Esophagus (tissue), 2 donors: ENCODE measurements around the gene AKAP14. TPM values are rescaled to one million over a fixed set of nuclear protein-coding genes. Genes with fewer than 3 reads are reported as not detected.
"Not testable (repeated sequence)": the region's sequence is repeated elsewhere in the genome, so short reads cannot be mapped to it uniquely, and the experiment has no call there.

Experiments
- H3K27ac ChIP-seq, 2 donors: one replicate each; pipeline ENCODE4 v1.5.1; 2013; ENCODE audit warnings: low read depth in 2 of 2, mild to moderate bottlenecking in 2 of 2, inconsistent platforms in 1 of 2, low read length in 1 of 2, moderate library complexity in 1 of 2
- H3K27me3 ChIP-seq, 2 donors: one replicate each; pipeline ENCODE4 v1.6.1; 2013; ENCODE audit warnings: low read length in 2 of 2, control low read depth in 1 of 2, mild to moderate bottlenecking in 1 of 2; ENCODE audit not compliant: insufficient read depth in 2 of 2, control insufficient read depth in 1 of 2
- H3K36me3 ChIP-seq, 2 donors: one replicate each; pipeline ENCODE4 v1.6.1; 2013; ENCODE audit warnings: low read length in 1 of 2; ENCODE audit not compliant: control insufficient read depth in 2 of 2, insufficient read depth in 2 of 2
- H3K4me1 ChIP-seq, 2 donors: one replicate each; pipeline ENCODE4 v1.6.1; 2013; ENCODE audit warnings: low read length in 1 of 2; ENCODE audit not compliant: control insufficient read depth in 2 of 2, insufficient read depth in 2 of 2
- H3K4me3 ChIP-seq, 2 donors: one replicate each; pipeline ENCODE4 v1.5.1; 2013; ENCODE audit warnings: low read length in 2 of 2, mild to moderate bottlenecking in 2 of 2, low read depth in 1 of 2, moderate library complexity in 1 of 2
- H3K9me3 ChIP-seq, 2 donors: one replicate each; pipeline ENCODE4 v1.6.1; 2013; ENCODE audit warnings: mild to moderate bottlenecking in 2 of 2, low read depth in 1 of 2, low read length in 1 of 2, moderate library complexity in 1 of 2; ENCODE audit not compliant: control insufficient read depth in 2 of 2, insufficient read depth in 1 of 2
- whole genome bisulfite sequencing, 2 donors: extraction: QIAGEN DNeasy Blood & Tissue Kit; methylation state at CpG; one replicate each; pipeline ENCODE4 v1.1.7; 2013; 5-methylcytosine and 5-hydroxymethylcytosine counted together
- polyA plus RNA-seq, 2 donors: library from polyadenylated mRNA; stranded (reverse); fragments of 200-250 nt; gene quantifications; one replicate each; pipeline ENCODE4 v1.2.3, GENCODE V29; 2013
- donor health status: healthy with polysubstance abuse.
- donor health status: Bipolar disorder and iron deficiency.

Gene AKAP14
- polyA plus RNA-seq, 2 donors, result not detected

- H3K36me3 ChIP-seq, result no peaks in the 10 kb centered on the region
- no peaks in the 10 kb centered on the region for H3K4me1 ChIP-seq
- 63 to 66% methylated on average over 11 of the region's 11 CpGs for WGBS, 2 donors
Observed at GRCh38 chrX:119880552-119881437, 14.9 kb upstream of the AKAP14 start.

GRCh38 chrX:119885554-119886428, 9.9 kb upstream of the AKAP14 start:
- H3K36me3 ChIP-seq, result no peaks in the 10 kb centered on the region
- no peak overlapping the region for H3K27ac ChIP-seq
- H3K27me3 ChIP-seq, result no peaks in the 10 kb centered on the region
- 68 to 77% methylated on average over 11 of the region's 11 CpGs for WGBS, 2 donors
- H3K9me3 ChIP-seq, result no peaks in the 10 kb centered on the region
- no peak overlapping the region for H3K4me3 ChIP-seq
- H3K4me1 ChIP-seq, result no peaks in the 10 kb centered on the region

More at GRCh38 chrX:119880552-119881437, 14.9 kb upstream of the AKAP14 start:
- no peak overlapping the region for H3K27ac ChIP-seq
- no peak overlapping the region for H3K4me3 ChIP-seq
- H3K9me3 ChIP-seq, result no peaks in the 10 kb centered on the region
- H3K27me3 ChIP-seq, result no peaks in the 10 kb centered on the region

- Histone ChIP-seq H3K9me3 (no peaks in the 10 kb centered on the region), H3K27me3 (no peaks in the 10 kb centered on the region), H3K27ac (no peak overlapping the region), H3K4me1 (no peaks in the 10 kb centered on the region), H3K36me3 (no peaks in the 10 kb centered on the region), H3K4me3 (peak overlapping the region; percentile 27 to 32)
- 9 to 44% methylated on average over 40 of the region's 40 CpGs for WGBS, 2 donors
Observed at GRCh38 chrX:119887721-119888425, 7.8 kb upstream of the AKAP14 start.

- not testable (repeated sequence) for H3K27ac ChIP-seq, H3K36me3 ChIP-seq, H3K27me3 ChIP-seq, H3K4me3 ChIP-seq, H3K9me3 ChIP-seq, H3K4me1 ChIP-seq
- WGBS, 2 donors, result 82 to 88% methylated on average over 23 to 36 of the region's 36 CpGs
Observed at GRCh38 chrX:119890626-119891025, 5.1 kb upstream of the AKAP14 start.

DNA sequence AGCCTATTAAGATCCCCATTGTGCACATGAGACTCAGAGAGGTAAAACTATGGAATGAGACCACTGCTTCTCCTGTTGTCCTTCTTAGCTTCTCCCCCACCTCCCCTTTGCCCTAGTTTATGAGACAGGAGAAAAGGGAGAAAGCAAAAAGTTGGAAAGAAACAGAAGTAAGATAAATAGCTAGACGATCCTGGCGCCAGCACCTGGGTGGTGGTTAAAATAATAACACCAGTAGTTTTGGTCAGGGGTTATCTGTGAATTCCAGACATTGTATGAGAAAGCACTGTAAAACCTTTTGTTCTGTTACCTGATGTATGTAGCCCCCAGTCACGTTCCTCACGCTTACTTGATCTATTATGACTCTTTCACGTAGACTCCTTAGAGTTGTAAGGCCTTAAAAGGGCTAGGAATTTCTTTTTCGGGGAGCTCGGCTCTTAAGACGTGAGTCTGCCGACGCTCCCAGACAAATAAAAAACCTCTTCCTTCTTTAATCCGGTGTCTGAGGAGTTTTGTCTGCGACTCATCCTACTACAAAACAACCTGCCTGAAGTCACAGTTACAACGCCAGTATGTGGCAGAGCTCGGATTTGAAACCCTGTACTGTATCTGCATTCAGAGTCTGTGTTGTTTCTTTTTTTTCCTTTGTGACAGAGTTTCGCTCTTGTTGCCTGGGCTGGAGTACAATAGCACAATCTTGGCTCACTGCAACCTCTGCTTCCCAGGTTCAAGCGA, 3.6 kb upstream of the AKAP14 start:
- H3K9me3 ChIP-seq, H3K27ac ChIP-seq, H3K36me3 ChIP-seq, H3K27me3 ChIP-seq, H3K4me1 ChIP-seq, H3K4me3 ChIP-seq: not testable (repeated sequence)
- WGBS, 2 donors, result 59 to 74% methylated on average over 16 of the region's 16 CpGs

GRCh38 chrX:119899125-119899524, 3.4 kb downstream of the AKAP14 start:
- no peak overlapping the region for H3K27ac ChIP-seq
- no peaks in the 10 kb centered on the region for H3K4me1 ChIP-seq
- no peak overlapping the region for H3K4me3 ChIP-seq
- no peaks in the 10 kb centered on the region for H3K36me3 ChIP-seq
- no peaks in the 10 kb centered on the region for H3K27me3 ChIP-seq
- WGBS, 2 donors, result 8 to 21% methylated on average over 2 of the region's 2 CpGs
- no peaks in the 10 kb centered on the region for H3K9me3 ChIP-seq

DNA sequence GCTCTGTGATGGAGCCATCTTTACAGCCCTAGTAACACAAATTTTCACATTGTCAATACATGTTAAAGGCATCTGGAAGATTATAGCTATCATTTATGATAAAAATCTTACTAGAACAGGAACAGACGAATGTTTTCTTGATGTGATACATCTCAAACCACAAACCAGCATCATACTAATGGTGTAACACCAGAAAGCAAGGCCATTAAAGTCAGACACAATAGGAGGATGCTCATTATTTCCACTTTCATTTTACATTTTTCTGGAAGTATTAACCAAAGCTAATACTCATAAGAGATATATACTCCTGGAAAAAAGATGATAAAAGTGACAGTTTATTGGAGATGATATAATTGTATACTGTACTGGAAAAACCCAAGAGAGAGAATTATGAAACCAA, 5.3 kb downstream of the AKAP14 start:
- WGBS, 2 donors, result 52 to 74% methylated on average over 1 of the region's 1 CpG
- H3K4me1 ChIP-seq, result no peaks in the 10 kb centered on the region
- H3K27ac ChIP-seq, result no peak overlapping the region
- H3K4me3 ChIP-seq, result no peak overlapping the region
- no peaks in the 10 kb centered on the region for H3K27me3 ChIP-seq
- H3K36me3 ChIP-seq, result no peaks in the 10 kb centered on the region
- H3K9me3 ChIP-seq, result no peaks in the 10 kb centered on the region

DNA sequence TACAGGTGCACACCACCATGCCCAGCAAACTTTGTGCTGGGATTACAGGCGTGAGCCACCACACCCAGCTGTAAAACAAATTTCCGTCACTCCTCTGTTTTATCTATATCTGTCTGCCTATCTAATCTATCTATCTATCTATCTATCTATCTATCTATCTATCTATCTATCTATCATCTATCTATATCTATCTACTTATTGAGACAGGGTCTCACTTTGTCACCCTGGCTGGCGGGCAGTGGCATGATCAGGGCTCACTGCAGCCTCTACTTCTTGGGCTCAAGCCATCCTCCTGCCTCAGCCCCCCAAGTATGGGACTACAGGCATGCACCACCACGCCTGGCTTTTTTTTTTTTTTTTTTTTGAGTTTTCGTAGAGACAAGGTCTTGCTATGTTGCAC, 20.6 kb downstream of the AKAP14 start:
- WGBS, 2 donors, result 71 to 95% methylated on average over 5 of the region's 5 CpGs
- Histone ChIP-seq H3K36me3 (no peaks in the 10 kb centered on the region), H3K9me3 (no peaks in the 10 kb centered on the region), H3K27ac (no peak overlapping the region), H3K27me3 (no peaks in the 10 kb centered on the region), H3K4me3 (no peak overlapping the region), H3K4me1 (no peaks in the 10 kb centered on the region)

DNA sequence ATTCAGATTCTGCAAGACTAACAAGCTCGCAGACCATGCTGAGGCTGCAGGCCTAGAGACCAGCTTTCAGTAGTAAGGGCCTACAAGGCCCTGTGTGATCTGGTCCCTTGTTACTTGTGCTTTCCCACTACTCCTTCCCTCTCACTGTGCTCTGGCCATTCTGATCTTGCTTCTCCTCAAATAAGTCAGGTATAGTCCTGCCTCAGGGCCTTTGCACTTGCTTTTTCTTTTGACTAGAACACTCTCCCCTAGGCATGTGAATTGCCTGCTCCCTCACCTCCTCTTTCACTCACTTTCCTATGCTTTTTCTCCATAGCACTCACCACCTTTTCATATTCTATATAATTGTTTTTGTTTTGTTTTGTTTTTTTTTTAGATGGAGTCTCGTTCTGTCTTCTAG, 22.2 kb downstream of the AKAP14 start:
- 83 to 85% methylated on average over 2 of the region's 2 CpGs for WGBS, 2 donors
- Histone ChIP-seq H3K27ac (no peak overlapping the region), H3K27me3 (no peaks in the 10 kb centered on the region), H3K4me3 (no peak overlapping the region), H3K36me3 (no peaks in the 10 kb centered on the region), H3K9me3 (no peaks in the 10 kb centered on the region), H3K4me1 (no peaks in the 10 kb centered on the region)
